H1 (cell line): Measurements from ENCODE around the gene BCL11A. TPM values are rescaled to one million over a fixed set of nuclear protein-coding genes. Genes with fewer than 3 reads are reported as not detected.

Experiments
- CHD7 ChIP-seq: fragments of 300-600 bp; sonication (generic); IDR thresholded peaks from 2 replicates; pipeline ENCODE4 v1.7.1; 2012; ENCODE audit warnings: low read length, moderate library complexity, mild to moderate bottlenecking, inconsistent platforms; ENCODE audit not compliant: insufficient replicate concordance
- MAFK ChIP-seq: IDR thresholded peaks from 2 replicates; pipeline ENCODE4 v1.6.1; 2012; ENCODE audit warnings: low read depth, mild to moderate bottlenecking, improper control_type of control experiment, low read length
- SRF ChIP-seq: IDR thresholded peaks from 2 replicates; pipeline ENCODE4 v1.6.1; 2011; ENCODE audit warnings: mild to moderate bottlenecking, low read depth, low read length, moderate library complexity
- TEAD4 ChIP-seq: IDR thresholded peaks from 2 replicates; pipeline ENCODE4 v1.6.1; 2012; ENCODE audit warnings: low read depth, low read length, inconsistent platforms, mixed read lengths
- polyA plus RNA-seq, 7 experiments: library from polyadenylated mRNA; depleted of rRNA in 3 of 7; stranded (reverse) in 5 of 7; unstranded in 2 of 7; fragments of >200 nt in 5 of 7; fragments of 200-250 nt in 2 of 7; gene quantifications; 1 replicate in 5 of 7; 2 replicates in 1 of 7; 4 replicates in 1 of 7; pipeline versions ENCODE4 v1.2.1 to v1.2.3, GENCODE V29; 2011 to 2013; ENCODE audit warnings: missing spikeins in 2 of 7, mixed read lengths in 2 of 7
- total RNA-seq: library from RNA; stranded (reverse); fragmentation: NEBNext Ultra II Directional; extraction: Animal tissue kit (Norgen Biotek cat#: 25700); gene quantifications from 2 replicates; pipeline ENCODE4 v1.2.1, GENCODE V29; 2021

Gene BCL11A
- total and polyA plus RNA-seq, 2 of the 8 experiments (the other 6 are each of a cell fraction or from before 2014, with no cell fraction given) = 11.9 to 59.3 TPM

GRCh38 chr2:60523963-60524362, 29.5 kb downstream of the BCL11A start (continued):
- TF ChIP-seq CHD7 (no peak), TEAD4 (no peak), MAFK (no peak), SRF (no peak)
